Measurements from ENCODE around the gene CNIH4. TPM values are rescaled to one million over a fixed set of nuclear protein-coding genes. Genes with fewer than 3 reads are reported as not detected.

The CNIH4 gene
- total RNA-seq (2021) = 64.3 to 77.8 TPM (median 66.0 TPM) in 3 replicates
- percentile 90 among the genes with signal in this experiment for Bru-seq, nascent RNA
- long read RNA-seq, experiment 1, full-length matches to known transcripts = 333 of 373 reads
- long read RNA-seq, experiment 1, partial matches to known transcripts = 7 of 373 reads
- long read RNA-seq, experiment 1, other reads (novel, unspliced or antisense) = 33 of 373 reads
- long read RNA-seq, experiment 2, full-length matches to known transcripts = 90 of 114 reads
- long read RNA-seq, experiment 2, partial matches to known transcripts = 9 of 114 reads
- long read RNA-seq, experiment 2, other reads (novel, unspliced or antisense) = 15 of 114 reads
- long read RNA-seq, experiment 3, full-length matches to known transcripts = 71 of 80 reads
- long read RNA-seq, experiment 3, partial matches to known transcripts = 1 of 80 reads
- long read RNA-seq, experiment 3, other reads (novel, unspliced or antisense) = 8 of 80 reads

GRCh38 chr1:224356685-224357625 lies at the start of gene CNIH4:
Gene CNIH4, plus strand, starts transcription at chr1:224356879. Its CDS starts 46 bp downstream, at chr1:224356925.
- CTCF ChIA-PET = no interaction called here
- POLR2A ChIA-PET = interaction anchor here (1.2 kb wide), 1 partner anchor 10 kb away, joined by 3 read pairs; no protein-coding TSS in a partner anchor
- H3K36me3 Mint-ChIP-seq = peaks cover 3% of the 10 kb centered on the region
- no peak for TF ChIP-seq JAZF1 (CRISPR knock-in tag; IDR thresholded peaks at IDR 0.05)
- no peak for TF ChIP-seq E2F1 (CRISPR knock-in tag; IDR thresholded peaks at IDR 0.05)
- TF ChIP-seq ZMAT4 (CRISPR knock-in tag; IDR thresholded peaks at IDR 0.05) = no peak
- TF ChIP-seq CREM (CRISPR knock-in tag; IDR thresholded peaks at IDR 0.05) = no peak
- TF ChIP-seq NR1H2 (CRISPR knock-in tag; IDR thresholded peaks at IDR 0.05) = no peak
- peak; percentile 87; the same call in 1 of the 2 replicates for TF ChIP-seq ARID4B (CRISPR knock-in tag; IDR thresholded peaks at IDR 0.05; ENCODE audit: borderline replicate concordance)
- peak; percentile 85 for TF ChIP-seq HMGXB4 (CRISPR knock-in tag; IDR thresholded peaks at IDR 0.05)
- no peak for TF ChIP-seq PRRX2 (CRISPR knock-in tag; IDR thresholded peaks at IDR 0.05)
- TF ChIP-seq MLX (CRISPR knock-in tag; IDR thresholded peaks at IDR 0.05) = no peak
- TF ChIP-seq FOXP4 (CRISPR knock-in tag; IDR thresholded peaks at IDR 0.05) = peak; percentile 79; the same call in 1 of the 2 replicates
- TF ChIP-seq IRF1 (CRISPR knock-in tag; IDR thresholded peaks at IDR 0.05) = no peak
- no peak for TF ChIP-seq RELA (CRISPR knock-in tag; IDR thresholded peaks at IDR 0.05; ENCODE audit: borderline replicate concordance)
- peak; percentile 0; the same call in 1 of the 2 replicates for TF ChIP-seq GABPB1 (CRISPR knock-in tag; IDR thresholded peaks at IDR 0.05)
- TF ChIP-seq PRDM15 (CRISPR knock-in tag; IDR thresholded peaks at IDR 0.05) = peak; percentile 57

More at GRCh38 chr1:224356685-224357625, at the start of gene CNIH4:
- peak within 1 kb of the TSS; percentile 83 for H3K27ac Mint-ChIP-seq
- ATAC-seq (peak; percentile 98), DNase-seq (ENCODE audit: low spot score) (peak; percentile 91)
- peaks cover 20% of the 10 kb centered on the region for H3K4me1 Mint-ChIP-seq
- no peaks in the 10 kb centered on the region for H3K27me3 Mint-ChIP-seq (ENCODE audit: low read depth)
- H3K9me3 Mint-ChIP-seq = peaks cover 6% of the 10 kb centered on the region
- peak within 1 kb of the TSS; percentile 88 for H3K4me3 Mint-ChIP-seq
